Stimulated activated naive B cell treated with anti-CD40 and anti-IgM and Interleukin-4, amounts not matched to agents 10 μg/mL and 1 μg/mL and 100 μg/mL, for 72 hours (primary cell): ENCODE results near the gene HLF.
A peak's percentile ranks its signal among the peaks of the same experiment; 100 is the strongest.

Experiments used
- ATAC-seq, 2 donors: fragments of 150-1000 bp; cut with Tn5 transposase; replicated peaks; 2 replicates each; pipeline ENCODE4 v1.10.0; 2021; ENCODE audit warnings: moderate library complexity in 1 of 2
- DNase-seq: peaks from one replicate; pipeline ENCODE4 v3.0.0; 2021
- H3K27ac Mint-ChIP-seq: one replicate; pipeline ENCODE4 v1.8.0; 2022; ENCODE audit warnings: mild to moderate bottlenecking, mixed read lengths
- H3K27me3 Mint-ChIP-seq, 2 donors: one replicate each; pipeline ENCODE4 v1.8.0; 2022; ENCODE audit warnings: mixed read lengths in 2 of 2
- H3K36me3 Mint-ChIP-seq, 2 donors: one replicate each; pipeline ENCODE4 v1.8.0; 2022; ENCODE audit warnings: mixed read lengths in 2 of 2, mild to moderate bottlenecking in 1 of 2
- H3K4me1 Mint-ChIP-seq, 2 donors: one replicate each; pipeline ENCODE4 v1.8.0; 2022; ENCODE audit warnings: mixed read lengths in 2 of 2, mild to moderate bottlenecking in 1 of 2
- H3K4me3 Mint-ChIP-seq, 2 donors: one replicate each; pipeline ENCODE4 v1.8.0; 2022; ENCODE audit warnings: mild to moderate bottlenecking in 2 of 2, mixed read lengths in 2 of 2, moderate library complexity in 1 of 2
- H3K9me3 Mint-ChIP-seq, 2 donors: one replicate each; pipeline ENCODE4 v1.8.0; 2022; ENCODE audit warnings: mixed read lengths in 2 of 2, mild to moderate bottlenecking in 1 of 2

HLF gene

GRCh38 chr17:55298111-55298730 lies 33.5 kb downstream of the HLF start:
- no peaks in the 10 kb centered on the region for H3K9me3 Mint-ChIP-seq
- H3K4me1 Mint-ChIP-seq, result peaks cover 14 to 21% of the 10 kb centered on the region in 2 donors
- DNase-seq (no peak), ATAC-seq (no peak)
- H3K27me3 Mint-ChIP-seq, result peaks cover 7 to 8% of the 10 kb centered on the region in 2 donors
- H3K4me3 Mint-ChIP-seq, result no peak overlapping the region
- no peaks in the 10 kb centered on the region for H3K36me3 Mint-ChIP-seq
- H3K27ac Mint-ChIP-seq, result no peak overlapping the region

GRCh38 chr17:55299162-55299838 lies 34.5 kb downstream of the HLF start:
- peaks cover 13 to 27% of the 10 kb centered on the region in 2 donors for H3K4me1 Mint-ChIP-seq
- no peak overlapping the region for H3K4me3 Mint-ChIP-seq
- H3K27ac Mint-ChIP-seq, result no peak overlapping the region
- DNase-seq, result no peak
- peaks cover 7 to 8% of the 10 kb centered on the region in 2 donors for H3K27me3 Mint-ChIP-seq
- H3K9me3 Mint-ChIP-seq, result no peaks in the 10 kb centered on the region
- H3K36me3 Mint-ChIP-seq, result no peaks in the 10 kb centered on the region
- no peak for ATAC-seq

GRCh38 chr17:55299890-55300289 lies 35.1 kb downstream of the HLF start:
- Mint-ChIP-seq H3K27ac (no peak overlapping the region), H3K4me3 (no peak overlapping the region), H3K9me3 (no peaks in the 10 kb centered on the region), H3K4me1 (peaks cover 9 to 27% of the 10 kb centered on the region in 2 donors), H3K27me3 (peaks cover 7 to 8% of the 10 kb centered on the region in 2 donors), H3K36me3 (no peaks in the 10 kb centered on the region)
- DNase-seq (no peak), ATAC-seq (no peak)

- H3K9me3 Mint-ChIP-seq, result no peaks in the 10 kb centered on the region
- ATAC-seq (no peak), DNase-seq (no peak)
- H3K27ac Mint-ChIP-seq, result no peak overlapping the region
- peaks cover 8 to 24% of the 10 kb centered on the region in 2 donors for H3K4me1 Mint-ChIP-seq
- H3K36me3 Mint-ChIP-seq, result no peaks in the 10 kb centered on the region
- no peak overlapping the region for H3K4me3 Mint-ChIP-seq
- H3K27me3 Mint-ChIP-seq, result peaks cover 7 to 8% of the 10 kb centered on the region in 2 donors
Observed at GRCh38 chr17:55300479-55301290, 35.9 kb downstream of the HLF start.

- DNase-seq (no peak), ATAC-seq (no peak)
- H3K4me1 Mint-ChIP-seq, result peaks cover 14 to 30% of the 10 kb centered on the region in 2 donors
- no peaks in the 10 kb centered on the region for H3K9me3 Mint-ChIP-seq
- peaks cover 7 to 8% of the 10 kb centered on the region in 2 donors for H3K27me3 Mint-ChIP-seq
- H3K36me3 Mint-ChIP-seq, result no peaks in the 10 kb centered on the region
- no peak overlapping the region for H3K27ac Mint-ChIP-seq
- no peak overlapping the region for H3K4me3 Mint-ChIP-seq
Observed at GRCh38 chr17:55301521-55302406, 37.0 kb downstream of the HLF start.

GRCh38 chr17:55302407-55302787 lies 37.6 kb downstream of the HLF start:
- Mint-ChIP-seq H3K4me3 (no peak overlapping the region), H3K27ac (no peak overlapping the region), H3K27me3 (peaks cover 7 to 8% of the 10 kb centered on the region in 2 donors), H3K4me1 (peaks cover 15 to 32% of the 10 kb centered on the region in 2 donors), H3K9me3 (no peaks in the 10 kb centered on the region), H3K36me3 (no peaks in the 10 kb centered on the region)
- ATAC-seq (no peak), DNase-seq (no peak)

- H3K36me3 Mint-ChIP-seq, result no peaks in the 10 kb centered on the region
- H3K4me3 Mint-ChIP-seq, result no peak overlapping the region
- no peak for ATAC-seq
- H3K27me3 Mint-ChIP-seq, result peaks cover 8 to 12% of the 10 kb centered on the region in 2 donors
- no peak overlapping the region for H3K27ac Mint-ChIP-seq
- no peak for DNase-seq
- no peaks in the 10 kb centered on the region for H3K9me3 Mint-ChIP-seq
- peaks cover 15 to 32% of the 10 kb centered on the region in 2 donors for H3K4me1 Mint-ChIP-seq
Observed at GRCh38 chr17:55303008-55303493, 38.3 kb downstream of the HLF start.

GRCh38 chr17:55303701-55304145 lies 39.0 kb downstream of the HLF start:
- Mint-ChIP-seq H3K4me3 (no peak overlapping the region), H3K36me3 (no peaks in the 10 kb centered on the region), H3K27me3 (peaks cover 8 to 12% of the 10 kb centered on the region in 2 donors), H3K27ac (no peak overlapping the region), H3K4me1 (peaks cover 15 to 32% of the 10 kb centered on the region in 2 donors), H3K9me3 (no peaks in the 10 kb centered on the region)
- peak; percentile 84 to 87 for ATAC-seq
- no peak for DNase-seq

- ATAC-seq (peak in 1 of 2 donors; percentile 4), DNase-seq (no peak)
- H3K27ac Mint-ChIP-seq, result peak overlapping the region; percentile 3
- H3K4me3 Mint-ChIP-seq, result no peak overlapping the region
- H3K27me3 Mint-ChIP-seq, result peaks cover 8 to 9% of the 10 kb centered on the region in 2 donors
- H3K4me1 Mint-ChIP-seq, result peaks cover 15 to 32% of the 10 kb centered on the region in 2 donors
- no peaks in the 10 kb centered on the region for H3K36me3 Mint-ChIP-seq
- no peaks in the 10 kb centered on the region for H3K9me3 Mint-ChIP-seq
Observed at GRCh38 chr17:55304171-55304859, 39.6 kb downstream of the HLF start.

GRCh38 chr17:55305321-55306087 lies 40.7 kb downstream of the HLF start:
- no peak for DNase-seq
- H3K4me1 Mint-ChIP-seq, result peaks cover 15 to 32% of the 10 kb centered on the region in 2 donors
- no peak overlapping the region for H3K27ac Mint-ChIP-seq
- ATAC-seq, result peak in 1 of 2 donors; percentile 42
- no peaks in the 10 kb centered on the region for H3K9me3 Mint-ChIP-seq
- no peaks in the 10 kb centered on the region for H3K36me3 Mint-ChIP-seq
- peaks cover 7 to 9% of the 10 kb centered on the region in 2 donors for H3K27me3 Mint-ChIP-seq
- H3K4me3 Mint-ChIP-seq, result no peak overlapping the region

- no peak for ATAC-seq
- Mint-ChIP-seq H3K27me3 (peaks cover 7 to 9% of the 10 kb centered on the region in 2 donors), H3K4me3 (no peak overlapping the region), H3K9me3 (no peaks in the 10 kb centered on the region), H3K36me3 (no peaks in the 10 kb centered on the region), H3K27ac (no peak overlapping the region), H3K4me1 (peaks cover 15 to 32% of the 10 kb centered on the region in 2 donors)
- no peak for DNase-seq
Observed at GRCh38 chr17:55307879-55308278, 43.1 kb downstream of the HLF start.

- ATAC-seq, result no peak
- Mint-ChIP-seq H3K4me1 (peaks cover 15 to 26% of the 10 kb centered on the region in 2 donors), H3K27me3 (peaks cover 7 to 9% of the 10 kb centered on the region in 2 donors), H3K9me3 (no peaks in the 10 kb centered on the region), H3K27ac (no peak overlapping the region), H3K4me3 (no peak overlapping the region), H3K36me3 (no peaks in the 10 kb centered on the region)
- no peak for DNase-seq
Observed at GRCh38 chr17:55308613-55309391, 44.0 kb downstream of the HLF start.
